ENCODE measurements around the gene SPRED2.

The SPRED2 gene, protein sequence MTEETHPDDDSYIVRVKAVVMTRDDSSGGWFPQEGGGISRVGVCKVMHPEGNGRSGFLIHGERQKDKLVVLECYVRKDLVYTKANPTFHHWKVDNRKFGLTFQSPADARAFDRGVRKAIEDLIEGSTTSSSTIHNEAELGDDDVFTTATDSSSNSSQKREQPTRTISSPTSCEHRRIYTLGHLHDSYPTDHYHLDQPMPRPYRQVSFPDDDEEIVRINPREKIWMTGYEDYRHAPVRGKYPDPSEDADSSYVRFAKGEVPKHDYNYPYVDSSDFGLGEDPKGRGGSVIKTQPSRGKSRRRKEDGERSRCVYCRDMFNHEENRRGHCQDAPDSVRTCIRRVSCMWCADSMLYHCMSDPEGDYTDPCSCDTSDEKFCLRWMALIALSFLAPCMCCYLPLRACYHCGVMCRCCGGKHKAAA

DNA sequence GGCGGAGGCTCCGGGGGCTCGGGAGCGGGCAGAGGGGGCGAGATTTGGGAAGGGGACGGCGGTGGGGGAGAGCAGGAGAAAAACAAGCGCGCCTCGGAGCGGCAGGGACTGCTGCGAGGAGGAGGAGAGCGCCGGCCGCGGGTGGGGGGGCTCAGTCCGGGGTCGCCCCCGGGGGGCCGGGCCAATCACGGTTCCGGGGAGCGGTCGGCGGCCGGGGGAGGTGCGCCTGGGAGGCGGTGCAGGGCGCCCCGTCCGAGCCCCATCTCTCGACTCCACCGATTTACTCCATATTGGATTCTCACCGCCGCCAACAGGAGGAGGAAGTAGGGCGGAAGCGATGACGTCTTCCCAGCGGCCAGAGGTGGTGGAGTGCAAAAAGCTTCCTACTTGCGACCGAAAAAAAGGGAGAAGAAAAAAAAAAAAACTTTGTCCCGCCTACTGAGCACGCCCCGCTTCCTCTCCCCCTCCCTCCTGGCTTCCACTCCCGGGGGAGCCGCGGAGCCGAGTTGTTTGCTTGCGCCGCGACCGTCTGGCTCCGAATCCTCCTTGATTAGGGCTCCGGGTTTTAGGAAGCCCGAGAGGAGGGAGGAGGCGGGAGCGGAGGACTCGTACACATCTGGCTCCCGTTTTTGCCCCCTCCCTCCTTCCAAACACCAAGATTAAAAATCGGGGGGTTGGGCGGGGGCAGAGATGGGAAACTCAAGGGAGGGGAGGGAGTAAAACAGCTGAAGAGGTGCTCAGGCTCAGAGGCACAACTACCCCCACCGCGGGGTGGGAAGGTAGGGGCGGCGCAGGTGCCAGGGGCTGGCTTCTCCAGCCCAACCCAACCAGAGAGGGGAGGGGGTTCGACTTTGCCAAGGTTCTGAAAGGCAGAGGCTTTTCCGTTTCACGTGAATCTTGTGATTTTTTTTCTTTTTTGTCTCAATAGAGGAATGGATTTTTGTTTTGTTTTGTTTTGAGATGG, at the start of gene SPRED2:
Gene SPRED2, minus strand, starts transcription at position 373 of the 964 bp plus-strand sequence. CDS start 612 bp downstream, outside the sequence.
- peak; percentile 76 for DNase-seq

- no peak for DNase-seq
These were observed 49.6 kb upstream of the SPRED2 start for GRCh38 chr2:65481961-65482360.

DNA sequence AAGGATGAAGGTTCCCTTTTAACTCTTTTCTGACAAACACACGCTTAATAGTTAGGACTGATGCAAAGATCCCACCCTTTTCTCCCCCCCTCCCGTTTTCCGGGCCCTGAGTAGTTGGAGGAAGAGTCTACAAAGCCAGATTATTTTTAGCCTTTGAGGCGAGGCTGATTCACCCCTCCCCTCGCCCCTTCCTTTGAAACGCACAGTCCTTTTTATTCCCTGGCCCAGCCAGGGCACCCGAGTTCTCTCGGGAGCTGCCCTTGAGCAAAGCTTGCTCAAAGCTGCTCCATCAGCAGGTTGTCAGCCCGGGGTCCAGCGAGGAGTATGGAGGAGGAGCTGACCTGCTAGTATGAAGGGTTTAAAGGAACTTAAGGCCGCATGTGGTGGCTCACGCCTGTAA, 47.1 kb upstream of the SPRED2 start:
- DNase-seq, result no peak

GRCh38 chr2:65478498-65479135, 46.2 kb upstream of the SPRED2 start:
- DNase-seq, result no peak

DNA sequence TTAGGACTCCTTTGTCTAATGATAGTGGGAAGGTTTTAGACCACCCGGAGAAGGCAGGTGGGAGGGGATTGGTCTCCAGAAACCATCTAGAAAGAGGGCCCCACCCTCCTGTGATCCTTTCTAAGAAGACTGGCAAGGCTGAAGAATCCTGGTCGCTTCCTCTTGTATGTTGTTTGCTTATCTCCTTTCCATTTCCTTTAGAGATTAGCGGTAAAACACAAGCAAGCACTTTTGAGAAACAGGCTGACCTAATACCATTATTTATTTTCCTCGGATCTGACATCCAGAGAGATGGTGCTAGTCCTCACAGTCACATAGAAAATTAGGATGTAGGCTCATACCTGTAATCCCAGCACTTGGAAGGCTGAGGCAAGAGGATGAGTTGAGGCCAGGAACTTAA, 45.2 kb upstream of the SPRED2 start:
- DNase-seq, result no peak

DNA sequence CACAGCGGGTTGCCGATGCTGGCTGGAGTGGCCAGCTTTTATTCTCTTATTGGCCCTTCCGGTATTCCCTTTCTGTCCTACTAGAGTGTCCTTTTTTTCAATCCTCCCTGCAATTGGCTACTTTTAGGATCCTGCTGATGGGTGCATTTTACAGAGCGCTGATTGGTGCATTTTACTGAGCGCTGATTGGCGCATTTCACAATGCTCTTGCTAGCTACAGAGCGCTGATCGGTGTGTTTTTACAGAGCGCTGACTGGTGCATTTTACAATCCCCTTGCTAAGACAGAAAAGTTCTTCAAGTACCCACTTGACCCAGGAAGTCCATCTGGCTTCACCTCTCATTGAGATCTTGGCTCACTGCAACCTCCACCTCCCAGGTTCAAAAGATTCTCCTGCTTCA, 44.4 kb upstream of the SPRED2 start:
- no peak for DNase-seq

DNA sequence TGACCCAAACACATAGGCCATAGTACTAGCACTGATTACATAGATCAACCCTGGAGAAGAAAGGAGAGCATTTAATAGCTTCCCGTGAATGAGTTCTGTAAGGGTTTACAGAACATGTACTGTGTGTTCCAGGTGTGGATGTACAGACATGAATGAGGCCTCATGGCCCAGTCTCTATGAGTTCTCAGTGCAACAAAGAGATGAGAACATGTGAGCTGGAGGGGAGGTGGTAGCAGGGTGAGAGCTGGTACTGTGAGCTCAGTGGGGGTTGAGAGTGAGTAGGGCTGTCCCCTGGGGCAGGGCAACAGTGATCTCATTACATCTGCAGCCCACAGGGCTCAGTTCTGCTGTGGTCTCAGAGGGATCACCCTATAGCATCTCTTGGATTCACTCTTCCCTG, 42.6 kb upstream of the SPRED2 start:
- DNase-seq, result no peak

DNA sequence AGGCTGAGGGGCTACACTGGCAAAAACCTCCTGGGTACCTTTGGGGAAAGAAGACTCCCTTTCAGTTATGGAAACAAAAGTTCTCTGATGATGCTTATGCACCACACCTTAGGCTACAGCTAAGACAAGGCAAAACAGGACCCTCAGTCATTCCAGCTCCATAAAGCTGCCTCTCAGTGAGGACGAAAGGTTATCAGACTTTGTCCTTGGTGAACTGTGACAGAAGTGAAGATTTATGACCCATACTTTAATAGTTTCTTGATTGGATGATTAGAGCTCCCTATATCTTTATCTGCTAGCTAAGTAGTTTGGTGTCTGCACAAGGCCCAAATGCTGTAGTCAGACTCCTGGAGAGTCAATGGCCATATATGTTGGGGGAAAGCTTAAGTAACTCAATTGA, 40.6 kb upstream of the SPRED2 start:
- DNase-seq, result no peak

DNA sequence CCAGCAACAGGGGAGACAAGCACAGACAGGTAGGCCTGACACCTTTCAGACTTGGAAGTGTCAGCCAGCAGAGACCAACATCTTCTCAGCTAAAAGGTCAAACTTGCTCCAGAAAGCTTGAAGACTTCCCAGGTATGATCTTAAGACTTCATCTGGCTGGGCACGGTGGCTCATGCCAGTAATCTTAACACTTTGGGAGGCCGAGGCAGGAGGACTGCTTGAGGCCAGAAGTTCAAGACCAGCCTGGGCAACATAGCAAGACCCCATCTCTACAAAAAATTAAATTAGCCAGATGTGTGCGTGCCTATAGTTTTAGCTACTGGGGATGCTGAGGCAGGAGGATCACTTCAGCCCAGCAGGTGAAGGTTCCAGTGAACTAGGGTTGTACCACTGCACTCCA, 39.0 kb upstream of the SPRED2 start:
- DNase-seq, result no peak

DNA sequence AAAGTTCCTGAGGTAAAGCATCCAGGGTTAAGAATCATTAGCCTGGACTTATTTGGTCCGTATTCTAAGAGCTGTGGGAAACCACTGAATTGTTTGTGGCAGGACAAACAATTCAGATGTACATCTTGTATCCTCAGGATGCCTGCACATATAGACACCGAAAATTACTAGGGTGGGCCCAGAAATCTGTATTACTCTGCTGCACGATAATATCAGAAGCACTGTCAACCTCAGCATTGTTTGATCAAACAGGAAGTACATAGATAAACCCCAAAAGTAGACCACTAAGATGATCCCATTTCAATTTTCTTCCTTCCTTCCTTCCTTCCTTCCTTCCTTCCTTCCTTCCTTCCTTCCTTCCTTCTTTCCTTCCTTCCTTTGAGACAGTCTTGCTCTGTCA, 34.2 kb upstream of the SPRED2 start:
- DNase-seq, result no peak

DNA sequence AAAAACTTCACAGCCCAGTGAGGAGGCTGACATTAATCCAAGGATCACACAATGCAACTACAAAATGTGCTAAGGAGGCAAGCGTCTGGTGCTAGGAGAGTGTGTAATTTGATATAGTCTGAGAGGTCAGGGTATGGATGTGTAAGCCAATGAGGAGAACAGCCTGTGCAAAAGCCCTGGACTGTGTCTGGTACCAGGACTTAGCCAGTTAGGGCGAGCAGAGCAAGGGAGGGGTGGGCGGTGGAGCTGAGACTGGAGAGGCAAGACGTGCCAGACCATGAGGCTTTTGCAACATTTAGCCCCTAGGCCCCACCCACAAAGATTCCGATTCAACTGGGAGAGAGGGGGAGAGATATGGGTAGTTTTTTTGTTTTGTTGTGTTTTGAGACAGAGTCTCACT, 33.5 kb upstream of the SPRED2 start:
- DNase-seq, result no peak

DNA sequence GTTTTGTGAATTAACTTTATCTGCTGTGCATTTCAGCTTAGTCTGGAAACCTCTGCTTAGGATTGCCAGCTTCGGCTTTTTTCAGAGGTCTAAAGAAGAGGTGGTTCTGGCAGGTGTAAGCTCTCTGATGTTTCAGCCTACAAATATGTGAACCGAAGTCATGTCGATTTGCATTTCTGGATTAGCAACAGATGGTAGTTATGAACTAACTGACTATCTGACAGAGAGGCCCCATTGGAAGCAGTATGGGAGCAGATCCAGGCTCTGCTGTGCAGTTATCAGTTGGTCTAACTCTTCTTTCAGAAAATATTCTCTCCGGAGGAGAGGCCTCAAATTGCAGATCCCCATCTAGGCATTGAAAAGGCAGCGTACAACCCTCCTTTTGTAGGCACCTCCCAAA, 32.7 kb upstream of the SPRED2 start:
- no peak for DNase-seq

DNA sequence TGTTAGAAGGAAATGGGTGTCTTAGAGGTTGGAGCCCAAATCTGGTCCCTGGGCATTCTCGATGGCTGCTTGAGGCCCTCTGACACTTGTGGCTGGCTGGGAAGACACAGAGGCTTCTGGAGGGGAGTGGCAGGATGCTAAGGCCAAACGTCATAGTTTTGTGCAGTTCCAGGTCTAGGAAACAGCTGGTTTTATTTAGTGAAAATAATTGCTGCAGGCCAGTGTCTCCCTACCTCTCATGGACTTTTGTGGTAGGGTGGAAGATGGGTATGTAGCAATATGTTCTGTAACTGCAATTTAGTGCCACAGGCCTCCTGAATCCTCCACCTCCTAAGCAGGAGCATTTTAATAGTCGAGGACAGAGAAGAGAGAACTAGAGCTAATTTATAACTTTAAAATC, 32.2 kb upstream of the SPRED2 start:
- no peak for DNase-seq

- DNase-seq, result no peak
These were observed 26.6 kb upstream of the SPRED2 start for GRCh38 chr2:65458999-65459398.

DNA sequence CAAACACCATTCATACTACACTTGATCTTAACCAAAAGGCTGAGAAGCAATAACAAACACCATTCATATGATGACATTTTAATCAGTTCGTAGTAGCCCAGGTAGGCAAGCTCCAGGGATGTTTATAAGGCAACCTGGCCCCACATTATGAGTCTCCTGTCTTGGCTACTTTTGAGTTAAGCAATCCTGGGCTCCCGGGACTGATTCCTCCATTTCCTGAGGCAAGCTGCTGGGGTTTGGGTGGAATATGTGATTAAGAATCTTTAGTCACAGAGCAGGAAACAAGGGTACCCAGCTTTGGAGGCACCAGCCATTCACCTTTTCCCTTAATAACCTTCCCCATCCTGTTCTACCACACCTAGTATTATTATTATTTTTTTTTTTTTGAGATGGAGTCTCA, 24.5 kb upstream of the SPRED2 start:
- no peak for DNase-seq

DNA sequence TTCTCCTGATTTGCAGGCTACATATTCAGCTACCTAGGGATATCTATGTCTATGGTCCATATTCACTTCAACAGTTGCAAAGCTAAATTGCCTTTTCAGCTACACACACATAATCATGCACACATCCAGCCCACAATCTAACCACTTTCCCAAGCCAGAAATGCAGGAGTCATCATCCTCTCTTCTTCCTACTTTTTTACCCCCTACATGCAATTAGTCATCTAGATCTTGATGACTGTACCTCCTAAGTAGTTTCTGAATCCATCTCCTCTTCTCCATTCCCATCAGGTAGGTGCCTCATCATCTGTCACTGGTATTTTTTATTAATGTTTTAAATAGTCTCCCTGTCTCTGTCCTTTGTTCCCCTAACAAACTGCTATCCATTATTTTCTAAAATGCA, 23.7 kb upstream of the SPRED2 start:
- no peak for DNase-seq

DNA sequence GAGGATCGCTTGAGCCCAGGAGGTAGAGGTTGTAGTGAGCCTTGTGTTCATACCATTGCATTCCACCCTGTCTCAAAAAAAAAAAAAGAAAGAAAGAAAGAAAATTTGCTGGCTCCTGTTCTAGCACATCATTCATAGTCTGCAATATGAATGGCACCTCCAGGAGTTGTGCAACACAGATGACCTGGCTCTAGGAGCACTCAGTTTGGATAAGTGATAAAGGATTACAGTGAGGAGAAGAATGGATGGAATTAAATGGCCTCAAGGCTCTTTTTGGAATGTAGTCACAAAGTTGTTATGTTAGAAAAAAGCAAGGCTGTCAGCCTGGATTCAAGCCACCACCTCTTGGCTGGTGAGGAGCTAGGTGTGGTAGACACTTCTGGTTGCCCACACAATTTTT, 21.5 kb upstream of the SPRED2 start:
- DNase-seq, result no peak

- no peak for DNase-seq
These were observed 19.9 kb upstream of the SPRED2 start for GRCh38 chr2:65452150-65452895.

DNA sequence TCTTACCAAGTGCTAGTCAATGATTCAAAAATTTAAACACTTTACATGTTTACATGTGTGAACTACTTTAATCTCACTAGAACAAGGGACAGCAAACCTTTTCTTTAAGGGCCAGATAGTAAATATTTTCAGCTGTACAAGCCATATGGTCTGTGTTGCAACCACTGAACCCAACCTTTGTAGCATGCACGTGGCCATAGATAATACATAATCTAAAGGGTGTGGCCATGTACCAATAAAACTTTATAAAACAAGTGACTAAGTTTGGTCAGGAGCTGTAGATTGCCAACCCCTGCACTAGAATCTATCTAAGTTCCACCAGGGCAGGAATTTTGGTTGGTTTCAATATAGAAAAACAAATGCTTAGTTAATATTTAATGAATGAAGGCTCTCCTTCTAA, 18.4 kb upstream of the SPRED2 start:
- no peak for DNase-seq

DNA sequence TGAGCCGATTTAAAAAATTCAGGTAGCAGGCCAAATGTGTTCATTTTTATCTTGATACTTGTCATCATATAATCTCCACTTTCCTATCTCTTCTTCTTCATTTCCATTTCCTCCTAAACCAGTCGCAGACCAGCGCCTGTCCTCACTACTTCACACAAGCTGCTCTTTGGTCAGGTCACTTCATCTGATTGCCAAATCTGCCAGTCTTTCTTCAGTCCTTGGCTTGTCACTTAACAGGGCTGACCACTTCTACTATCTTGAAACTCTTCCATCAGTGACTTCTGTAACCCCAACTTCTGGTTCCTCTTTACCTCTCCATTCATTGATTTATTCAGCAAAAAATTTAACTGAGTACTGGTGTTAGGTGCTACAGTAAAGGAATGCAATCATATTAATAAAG, 18.0 kb upstream of the SPRED2 start:
- no peak for DNase-seq

- DNase-seq, result no peak
These were observed 11.2 kb upstream of the SPRED2 start for GRCh38 chr2:65443509-65444186.

DNA sequence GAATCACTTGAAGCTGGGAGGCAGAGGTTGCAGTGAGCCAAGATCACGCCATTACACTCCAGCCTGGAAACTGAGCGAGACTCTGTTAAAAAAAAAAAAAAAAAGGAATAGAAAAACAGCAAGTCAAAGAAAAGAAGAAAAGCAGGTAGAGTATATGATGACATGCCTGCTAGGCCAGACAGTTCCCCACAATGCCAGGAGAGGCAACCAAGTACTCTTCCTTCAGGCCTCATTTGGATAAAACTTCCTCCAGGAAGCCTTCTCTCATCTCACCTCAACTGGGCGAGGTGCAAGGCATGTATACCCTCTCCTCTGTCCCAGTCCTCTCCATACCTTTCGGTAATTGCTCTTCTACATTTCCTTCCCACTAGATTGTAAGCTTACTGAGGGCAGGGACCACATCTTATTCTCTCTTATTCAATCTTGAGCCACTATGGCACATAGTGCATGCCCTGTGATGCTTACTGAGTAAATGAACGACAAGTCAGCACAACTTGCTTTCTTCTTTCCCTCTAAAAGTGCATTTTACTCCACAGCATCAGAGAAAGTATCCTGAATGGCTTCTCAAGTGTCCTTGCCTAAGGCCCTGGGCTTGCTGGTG, 10.1 kb upstream of the SPRED2 start:
- DNase-seq, result no peak
